ENCODE measurements around the gene C1orf21. TPM values are rescaled to one million over a fixed set of nuclear protein-coding genes. Genes with fewer than 3 reads are reported as not detected.

The C1orf21 gene
- total and polyA plus RNA-seq, 2 donors (not counting 3 experiments of a cell fraction or from before 2014, with no cell fraction given), result 0.79 to 8.5 TPM

GRCh38 chr1:184665360-184665759 is 278.5 kb downstream of the C1orf21 start:
- intact Hi-C loops (cut with micrococcal nuclease), result loop anchor here (10.0 kb wide), 1 partner anchor 1031 kb away; the partner anchor contains the start of gene ARPC5
- DNase-seq (ENCODE audit: low read depth, low spot score) (no peak), FAIRE-seq (no peak)
- Histone ChIP-seq H4K20me1 (replicated peaks; ENCODE audit: control insufficient read depth, extremely low read depth, insufficient read depth, low read length) (no peaks in the 10 kb centered on the region), H3K9ac (replicated peaks; ENCODE audit: extremely low read depth, insufficient read depth, low read length) (no peak overlapping the region), H3K4me1 (ENCODE audit: control insufficient read depth, extremely low read depth, insufficient read depth, low read length) (no peaks in the 10 kb centered on the region), H2AFZ (ENCODE audit: low read depth, low read length) (no peak overlapping the region), H3K9me3 (replicated peaks; ENCODE audit: control insufficient read depth, insufficient read depth, low read length) (no peaks in the 10 kb centered on the region), H3K27me3 (ENCODE audit: control insufficient read depth in 2 of 2, insufficient read depth in 2 of 2, low read length in 2 of 2) (peaks cover 3 to 8% of the 10 kb centered on the region in 2 experiments), H3K36me3 (ENCODE audit: control insufficient read depth in 2 of 2, extremely low read depth in 1 of 2, insufficient read depth in 2 of 2, low read length in 2 of 2) (no peaks in the 10 kb centered on the region), H3K4me2 (ENCODE audit: insufficient read depth, low read length) (no peak overlapping the region), H3K79me2 (ENCODE audit: control insufficient read depth, insufficient read depth, low read length) (no peaks in the 10 kb centered on the region), H3K27ac (ENCODE audit: insufficient read depth, low read depth, low read length) (no peak overlapping the region), H3K9me1 (replicated peaks; ENCODE audit: control insufficient read depth, extremely low read depth, insufficient read depth, low read length) (no peaks in the 10 kb centered on the region), H3K4me3 (replicated peaks in 1 of 3; ENCODE audit: insufficient read depth in 1 of 3, low read depth in 1 of 3, low read length in 3 of 3) (no peak overlapping the region)
- dilution Hi-C loops (cut with MboI; ENCODE audit: extremely low pct_ligation_motif_present, low sequenced_read_pairs), result no loop called here
- ChIA-PET POLR2A (no interaction called here), CTCF (interaction anchor here (1.8 to 2.8 kb wide), 5 partner anchors 13 to 589 kb away, joined by 11 to 72 read pairs (median 17); partner anchors contain the start of gene C1orf21)
- no peak for TF ChIP-seq GATA2 (IDR thresholded peaks at IDR 0.05; ENCODE audit: insufficient read depth, insufficient read length, low read depth, low read length)
- no peak for TF ChIP-seq FOS (IDR thresholded peaks at IDR 0.05; ENCODE audit: borderline replicate concordance, insufficient read depth, low read length)
- no peak for TF ChIP-seq CTCF (IDR thresholded peaks at IDR 0.05; ENCODE audit: extremely low read depth in 1 of 2, insufficient read depth in 1 of 2, low read depth in 1 of 2, low read length in 2 of 2)
- TF ChIP-seq EZH2 (IDR thresholded peaks at IDR 0.05; ENCODE audit: borderline replicate concordance, low read depth, low read length, severe bottlenecking), result no peak
- no peak for TF ChIP-seq POLR2AphosphoS5 (IDR thresholded peaks at IDR 0.05; ENCODE audit: insufficient read depth, low read depth, low read length)
- no peak for TF ChIP-seq MAX (IDR thresholded peaks at IDR 0.05; ENCODE audit: insufficient read depth, insufficient read length)
- no peak for TF ChIP-seq MYC (IDR thresholded peaks at IDR 0.05; ENCODE audit: low read depth, low read length)
- no peak for TF ChIP-seq POLR2A (IDR thresholded peaks at IDR 0.05; ENCODE audit: low read depth, low read length)
- TF ChIP-seq JUN (IDR thresholded peaks at IDR 0.05; ENCODE audit: borderline replicate concordance, insufficient read depth, insufficient read length, low read depth), result no peak
- BruUV-seq (replicated peaks), result no TSS peak
